HepG2 (cell line): Measurements from ENCODE around the gene C2orf81. TPM values are rescaled to one million over a fixed set of nuclear protein-coding genes. Genes with fewer than 3 reads are reported as not detected.
A peak's percentile ranks its signal among the peaks of the same experiment; 100 is the strongest.

Experiments
- ATF1 ChIP-seq: IDR thresholded peaks from 2 replicates; pipeline ENCODE4 v1.6.1; 2016; ENCODE audit warnings: mild to moderate bottlenecking, control low read depth
- ETV5 ChIP-seq: IDR thresholded peaks from 2 replicates; pipeline ENCODE4 v1.6.1; 2018; ENCODE audit warnings: missing biosample characterization, missing genetic modification reagents, inconsistent platforms, borderline replicate concordance
- IKZF4 ChIP-seq: sonication (generic); formaldehyde crosslinking; IDR thresholded peaks from 2 replicates; pipeline ENCODE4 v1.5.1; 2020; ENCODE audit warnings: borderline replicate concordance, mild to moderate bottlenecking, low read depth, missing genetic modification reagents; ENCODE audit errors: not compliant biosample characterization
- IRX3 ChIP-seq: sonication (generic); formaldehyde crosslinking; IDR thresholded peaks from 2 replicates; pipeline ENCODE4 v1.8.1; 2023; ENCODE audit warnings: mild to moderate bottlenecking, low read depth, missing genetic modification reagents, borderline replicate concordance
- KDM1A ChIP-seq: IDR thresholded peaks from 2 replicates; pipeline ENCODE4 v1.6.1; 2016; ENCODE audit warnings: missing compliant biosample characterization
- MBD4 ChIP-seq: IDR thresholded peaks from 2 replicates; pipeline ENCODE4 v1.6.1; 2012; ENCODE audit warnings: low read length, inconsistent platforms, borderline replicate concordance
- MTA3 ChIP-seq: sonication (generic); formaldehyde crosslinking; IDR thresholded peaks from 2 replicates; pipeline ENCODE4 v1.4.0; 2020; ENCODE audit warnings: missing genetic modification reagents
- PHF5A ChIP-seq: IDR thresholded peaks from one replicate; pipeline ENCODE4 v1.6.1; 2018; ENCODE audit warnings: low read depth, missing genetic modification reagents; ENCODE audit not compliant: unreplicated experiment
- SOX6 ChIP-seq, 2 experiments: fragments of 450-650 bp in 1 of 2; sonication (generic) in 1 of 2; formaldehyde crosslinking in 1 of 2; IDR thresholded peaks; 2 replicates each; pipeline versions ENCODE4 v1.4.0 to v1.6.1; 2017 to 2020; ENCODE audit warnings: antibody characterized with exemption in 1 of 2, mild to moderate bottlenecking in 1 of 2, missing genetic modification reagents in 1 of 2
- ZFP90 ChIP-seq: sonication (generic); formaldehyde crosslinking; IDR thresholded peaks from 2 replicates; pipeline ENCODE4 v1.8.0; 2022; ENCODE audit warnings: missing genetic modification reagents, mild to moderate bottlenecking, inconsistent platforms, borderline replicate concordance
- ZNF136 ChIP-seq: sonication (generic); formaldehyde crosslinking; IDR thresholded peaks from 2 replicates; pipeline ENCODE4 v1.8.1; 2022; ENCODE audit warnings: low read depth, mild to moderate bottlenecking, moderate library complexity, missing genetic modification reagents
- ZNF20 ChIP-seq: sonication (generic); formaldehyde crosslinking; IDR thresholded peaks from 2 replicates; pipeline ENCODE4 v1.4.0; 2020; ENCODE audit warnings: mild to moderate bottlenecking, moderate library complexity, missing genetic modification reagents
- ZNF282 ChIP-seq: fragments of 450-650 bp; IDR thresholded peaks from 2 replicates; pipeline ENCODE4 v1.6.1; 2018; ENCODE audit not compliant: partially characterized antibody
- ZNF318 ChIP-seq: sonication (generic); formaldehyde crosslinking; IDR thresholded peaks from 2 replicates; pipeline ENCODE4 v1.4.0; 2020; ENCODE audit warnings: mild to moderate bottlenecking, missing genetic modification reagents
- ZNF333 ChIP-seq: sonication (generic); formaldehyde crosslinking; IDR thresholded peaks from 2 replicates; pipeline ENCODE4 v1.4.0; 2020; ENCODE audit warnings: mild to moderate bottlenecking, missing genetic modification reagents, borderline replicate concordance
- ZNF383 ChIP-seq: sonication (generic); formaldehyde crosslinking; IDR thresholded peaks from 2 replicates; pipeline ENCODE4 v1.4.0; 2020; ENCODE audit warnings: missing genetic modification reagents, mild to moderate bottlenecking, borderline replicate concordance
- ZNF530 ChIP-seq: sonication (generic); formaldehyde crosslinking; IDR thresholded peaks from 2 replicates; pipeline ENCODE4 v1.5.0; 2020; ENCODE audit warnings: low read depth, mild to moderate bottlenecking, missing genetic modification reagents
- ZNF570 ChIP-seq: sonication (generic); formaldehyde crosslinking; IDR thresholded peaks from 2 replicates; pipeline ENCODE4 v1.4.0; 2020; ENCODE audit warnings: mild to moderate bottlenecking, missing genetic modification reagents, borderline replicate concordance
- polyA plus RNA-seq, 8 experiments: library from polyadenylated mRNA; depleted of rRNA in 3 of 8; stranded (reverse) in 7 of 8; unstranded in 1 of 8; fragments of >200 nt; fragmentation: Illumina TruSeq in 4 of 8; extraction: Trizol in 4 of 8; gene quantifications; 2 replicates each; pipeline versions ENCODE4 v1.2.1 to v1.2.3, GENCODE V29; 2011 to 2016; ENCODE audit warnings: low read depth in 4 of 8, missing spikeins in 1 of 8, mixed read lengths in 1 of 8; ENCODE audit not compliant: insufficient read depth in 1 of 8
- total RNA-seq, 5 experiments: library from RNA; depleted of rRNA; stranded (reverse); fragments of >200 nt; fragmentation: Illumina TruSeq; extraction: Trizol; gene quantifications; 2 replicates each; pipeline ENCODE4 v1.2.3, GENCODE V29; 2016; ENCODE audit warnings: low read depth in 1 of 5
- TF ChIP-seq, protein P1 (sequence below): sonication (generic); formaldehyde crosslinking; conservative IDR thresholded peaks from 2 replicates; pipeline ENCODE4 v1.4.0; 2020; ENCODE audit warnings: missing genetic modification reagents

C2orf81 gene
- total and polyA plus RNA-seq, 2 of the 13 experiments (the other 11 are each of a cell fraction or from before 2014, with no cell fraction given) = 0.15 to 0.17 TPM

- TF ChIP-seq ZNF318 (CRISPR knock-in tag) (0 out of 2 replicates have a peak, but pooled peaks have one; percentile 82), ZFP90 (peak; percentile 90; the same call in 1 of the 2 replicates), ZNF136 (CRISPR knock-in tag) (0 out of 2 replicates have a peak, but pooled peaks have one; percentile 72), IRX3 (CRISPR knock-in tag) (no peak), ZNF570 (no peak), PHF5A (CRISPR knock-in tag) (peak; percentile 94), ZNF282 (no peak), MTA3 (CRISPR knock-in tag) (no peak), MBD4 (0 out of 2 replicates have a peak, but pooled peaks have one; percentile 17), IKZF4 (CRISPR knock-in tag) (peak; percentile 39), KDM1A (CRISPR knock-in tag) (no peak), ZNF383 (CRISPR knock-in tag) (no peak), ATF1 (CRISPR knock-in tag) (peak; percentile 87), ZNF20 (CRISPR knock-in tag) (no peak), ZNF333 (CRISPR knock-in tag) (peak; percentile 80; the same call in 1 of the 2 replicates), ZNF530 (CRISPR knock-in tag) (no peak), ETV5 (peak; percentile 89), SOX6 (IDR thresholded peaks at IDR 0.05) (no peak), SOX6 (CRISPR knock-in tag; IDR thresholded peaks at IDR 0.05) (peak; percentile 90)
- TF ChIP-seq, protein P1, sequence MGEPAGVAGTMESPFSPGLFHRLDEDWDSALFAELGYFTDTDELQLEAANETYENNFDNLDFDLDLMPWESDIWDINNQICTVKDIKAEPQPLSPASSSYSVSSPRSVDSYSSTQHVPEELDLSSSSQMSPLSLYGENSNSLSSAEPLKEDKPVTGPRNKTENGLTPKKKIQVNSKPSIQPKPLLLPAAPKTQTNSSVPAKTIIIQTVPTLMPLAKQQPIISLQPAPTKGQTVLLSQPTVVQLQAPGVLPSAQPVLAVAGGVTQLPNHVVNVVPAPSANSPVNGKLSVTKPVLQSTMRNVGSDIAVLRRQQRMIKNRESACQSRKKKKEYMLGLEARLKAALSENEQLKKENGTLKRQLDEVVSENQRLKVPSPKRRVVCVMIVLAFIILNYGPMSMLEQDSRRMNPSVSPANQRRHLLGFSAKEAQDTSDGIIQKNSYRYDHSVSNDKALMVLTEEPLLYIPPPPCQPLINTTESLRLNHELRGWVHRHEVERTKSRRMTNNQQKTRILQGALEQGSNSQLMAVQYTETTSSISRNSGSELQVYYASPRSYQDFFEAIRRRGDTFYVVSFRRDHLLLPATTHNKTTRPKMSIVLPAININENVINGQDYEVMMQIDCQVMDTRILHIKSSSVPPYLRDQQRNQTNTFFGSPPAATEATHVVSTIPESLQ (CRISPR knock-in tag) = peak; percentile 86
These were observed 33.5 kb upstream of the C2orf81 start, which contains the start of gene INO80B (continued) for GRCh38 chr2:74454654-74455511.
